Mesenchymal stem cell (in vitro differentiated cells and primary cell): Measurements from ENCODE around the gene FBXL20.

ENCODE experiments used
- DNase-seq: peaks from one replicate; pipeline ENCODE4 v3.0.0-alpha.2; 2013
- H2AFZ ChIP-seq: one replicate; pipeline ENCODE4 v1.6.1; 2013; ENCODE audit warnings: low read depth, mild to moderate bottlenecking, control low read depth, inconsistent platforms, low read length, moderate library complexity
- H2AK5ac ChIP-seq: 2 replicates; pipeline ENCODE4 v1.6.1; 2013; ENCODE audit warnings: low read length, moderate library complexity, mild to moderate bottlenecking, inconsistent platforms; ENCODE audit not compliant: severe bottlenecking
- H2BK120ac ChIP-seq: one replicate; pipeline ENCODE4 v1.6.1; 2013; ENCODE audit warnings: low read depth, mild to moderate bottlenecking, inconsistent platforms, low read length, moderate library complexity
- H2BK12ac ChIP-seq, 2 experiments: one replicate each; pipeline ENCODE4 v1.6.1; 2013; ENCODE audit warnings: inconsistent platforms in 2 of 2, low read length in 2 of 2, mild to moderate bottlenecking in 2 of 2, moderate library complexity in 2 of 2, control low read depth in 1 of 2
- H2BK15ac ChIP-seq: one replicate; pipeline ENCODE4 v1.6.1; 2013; ENCODE audit warnings: mild to moderate bottlenecking, low read depth, inconsistent platforms; ENCODE audit not compliant: poor library complexity, severe bottlenecking
- H2BK5ac ChIP-seq: 2 replicates; pipeline ENCODE4 v1.6.1; 2013; ENCODE audit warnings: low read depth, mild to moderate bottlenecking, low read length, control low read depth, inconsistent platforms; ENCODE audit not compliant: poor library complexity, severe bottlenecking
- H3K14ac ChIP-seq, 2 experiments: one replicate each; pipeline ENCODE4 v1.6.1; 2013; ENCODE audit warnings: inconsistent platforms in 2 of 2, low read length in 2 of 2, control low read depth in 1 of 2, mild to moderate bottlenecking in 1 of 2, moderate library complexity in 1 of 2
- H3K18ac ChIP-seq, 2 experiments: one replicate each; pipeline ENCODE4 v1.6.1; 2013; ENCODE audit warnings: inconsistent platforms in 2 of 2, low read length in 2 of 2, control low read depth in 1 of 2, low read depth in 1 of 2, mild to moderate bottlenecking in 1 of 2
- H3K23ac ChIP-seq, 2 experiments: one replicate each; pipeline ENCODE4 v1.6.1; 2013; ENCODE audit warnings: inconsistent platforms in 2 of 2, low read length in 2 of 2, mild to moderate bottlenecking in 2 of 2, moderate library complexity in 2 of 2, control low read depth in 1 of 2
- H3K27ac ChIP-seq: 2 replicates; pipeline ENCODE4 v1.5.1; 2013; ENCODE audit warnings: mild to moderate bottlenecking, moderate library complexity, low read length, control low read depth, inconsistent platforms; ENCODE audit not compliant: poor library complexity, severe bottlenecking
- H3K27me3 ChIP-seq, 2 experiments: 2 replicates each; pipeline versions ENCODE4 v1.6.1 to v1.7.0; 2013; ENCODE audit warnings: low read length in 2 of 2, mild to moderate bottlenecking in 2 of 2, moderate library complexity in 2 of 2, control low read depth in 1 of 2, inconsistent platforms in 1 of 2; ENCODE audit not compliant: control insufficient read depth in 1 of 2, insufficient read depth in 1 of 2
- H3K36me3 ChIP-seq, 2 experiments: 2 replicates each; pipeline versions ENCODE4 v1.6.1 to v1.7.0; 2013; ENCODE audit warnings: low read length in 2 of 2, control low read depth in 1 of 2, inconsistent platforms in 1 of 2, low read depth in 1 of 2, mild to moderate bottlenecking in 1 of 2; ENCODE audit not compliant: insufficient read depth in 2 of 2, control insufficient read depth in 1 of 2
- H3K4ac ChIP-seq, 2 experiments: one replicate each; pipeline ENCODE4 v1.6.1; 2013; ENCODE audit warnings: inconsistent platforms in 2 of 2, low read length in 2 of 2, mild to moderate bottlenecking in 2 of 2, moderate library complexity in 2 of 2, control low read depth in 1 of 2, low read depth in 1 of 2
- H3K4me1 ChIP-seq: 2 replicates; pipeline ENCODE4 v1.6.1; 2013; ENCODE audit warnings: low read depth, low read length, control low read depth; ENCODE audit not compliant: control insufficient read depth, insufficient read depth
- H3K4me2 ChIP-seq: 2 replicates; pipeline ENCODE4 v1.6.1; 2013; ENCODE audit warnings: low read length, mild to moderate bottlenecking, inconsistent platforms; ENCODE audit not compliant: poor library complexity, severe bottlenecking
- H3K4me3 ChIP-seq, 2 experiments: 2 replicates each; pipeline versions ENCODE4 v1.5.1 to v1.7.0; 2013; ENCODE audit warnings: low read length in 2 of 2, mild to moderate bottlenecking in 2 of 2, control low read depth in 1 of 2, low read depth in 1 of 2; ENCODE audit not compliant: insufficient read depth in 1 of 2
- H3K79me1 ChIP-seq: replicated peaks from 2 replicates; pipeline ENCODE4 v1.6.1; 2013; ENCODE audit warnings: mild to moderate bottlenecking, control low read depth, low read length, inconsistent platforms; ENCODE audit not compliant: poor library complexity, severe bottlenecking
- H3K9ac ChIP-seq: 2 replicates; pipeline ENCODE4 v1.7.0; 2013; ENCODE audit warnings: mild to moderate bottlenecking, low read length, moderate library complexity
- H3K9me3 ChIP-seq: 2 replicates; pipeline ENCODE4 v1.7.0; 2013; ENCODE audit warnings: mild to moderate bottlenecking, low read length; ENCODE audit not compliant: control insufficient read depth
- H4K8ac ChIP-seq: one replicate; pipeline ENCODE4 v1.6.1; 2013; ENCODE audit warnings: inconsistent platforms, mild to moderate bottlenecking, low read length, moderate library complexity
- H4K91ac ChIP-seq: one replicate; pipeline ENCODE4 v1.6.1; 2013; ENCODE audit warnings: mild to moderate bottlenecking, low read length, inconsistent platforms
- WGBS: methylation state at CpG from one replicate; pipeline ENCODE4 v1.1.7; 2013; ENCODE audit warnings: mixed read lengths; 5-methylcytosine and 5-hydroxymethylcytosine counted together

The FBXL20 gene

GRCh38 chr17:39352986-39353385, 48.4 kb downstream of the FBXL20 start:
- no peak overlapping the region for H2BK120ac ChIP-seq
- no peak overlapping the region for H2BK12ac ChIP-seq
- WGBS, result 83% methylated on average over 2 of the region's 2 CpGs
- no peak for DNase-seq
- peaks cover 2% of the 10 kb centered on the region for H3K4me1 ChIP-seq
- H2AFZ ChIP-seq, result no peak overlapping the region
- no peak overlapping the region for H3K14ac ChIP-seq
- no peak overlapping the region for H3K4me3 ChIP-seq
- no peak overlapping the region for H3K4ac ChIP-seq
- no peak overlapping the region for H3K9ac ChIP-seq
- H3K9me3 ChIP-seq, result no peaks in the 10 kb centered on the region
- H4K91ac ChIP-seq, result no peak overlapping the region
- H4K8ac ChIP-seq, result no peak overlapping the region
- H3K18ac ChIP-seq, result no peak overlapping the region
- H3K23ac ChIP-seq, result no peak overlapping the region
- H3K79me1 ChIP-seq, result peaks cover 15% of the 10 kb centered on the region
- no peak overlapping the region for H2BK15ac ChIP-seq
- peaks cover 0 to 3% of the 10 kb centered on the region in 2 experiments for H3K36me3 ChIP-seq
- H2BK5ac ChIP-seq, result no peak overlapping the region
- no peak overlapping the region for H2AK5ac ChIP-seq
- no peak overlapping the region for H3K27ac ChIP-seq
- H3K27me3 ChIP-seq, result no peaks in the 10 kb centered on the region
- H3K4me2 ChIP-seq, result no peak overlapping the region

GRCh38 chr17:39352511-39352910, 48.9 kb downstream of the FBXL20 start:
- no peak overlapping the region for H2BK5ac ChIP-seq
- no peak overlapping the region for H2BK12ac ChIP-seq
- 94% methylated on average over 4 of the region's 4 CpGs for WGBS
- H3K4me3 ChIP-seq, result no peak overlapping the region
- H3K27ac ChIP-seq, result no peak overlapping the region
- no peak overlapping the region for H2AFZ ChIP-seq
- H3K23ac ChIP-seq, result no peak overlapping the region
- no peak overlapping the region for H3K4ac ChIP-seq
- H3K14ac ChIP-seq, result no peak overlapping the region
- peaks cover 15% of the 10 kb centered on the region for H3K79me1 ChIP-seq
- no peaks in the 10 kb centered on the region for H3K9me3 ChIP-seq
- peaks cover 2% of the 10 kb centered on the region for H3K4me1 ChIP-seq
- no peak overlapping the region for H4K8ac ChIP-seq
- peaks cover 0 to 3% of the 10 kb centered on the region in 2 experiments for H3K36me3 ChIP-seq
- DNase-seq, result no peak
- H2AK5ac ChIP-seq, result no peak overlapping the region
- H3K4me2 ChIP-seq, result no peak overlapping the region
- no peak overlapping the region for H3K18ac ChIP-seq
- H3K27me3 ChIP-seq, result no peaks in the 10 kb centered on the region
- no peak overlapping the region for H4K91ac ChIP-seq
- no peak overlapping the region for H3K9ac ChIP-seq
- no peak overlapping the region for H2BK120ac ChIP-seq
- no peak overlapping the region for H2BK15ac ChIP-seq

GRCh38 chr17:39351508-39351907, 49.9 kb downstream of the FBXL20 start:
- no peak overlapping the region for H2BK12ac ChIP-seq
- no peak overlapping the region for H3K9ac ChIP-seq
- no peak overlapping the region for H3K4ac ChIP-seq
- H3K18ac ChIP-seq, result no peak overlapping the region
- H3K36me3 ChIP-seq, result peaks cover 0 to 1% of the 10 kb centered on the region in 2 experiments
- no peaks in the 10 kb centered on the region for H3K9me3 ChIP-seq
- no peak overlapping the region for H2BK5ac ChIP-seq
- H3K79me1 ChIP-seq, result peaks cover 10% of the 10 kb centered on the region
- no peaks in the 10 kb centered on the region for H3K4me1 ChIP-seq
- DNase-seq, result no peak
- H3K23ac ChIP-seq, result no peak overlapping the region
- no peak overlapping the region for H3K4me2 ChIP-seq
- no peak overlapping the region for H3K4me3 ChIP-seq
- H3K14ac ChIP-seq, result no peak overlapping the region
- H2BK120ac ChIP-seq, result no peak overlapping the region
- no peak overlapping the region for H2BK15ac ChIP-seq
- H4K8ac ChIP-seq, result no peak overlapping the region
- H2AK5ac ChIP-seq, result no peak overlapping the region
- H4K91ac ChIP-seq, result no peak overlapping the region
- H2AFZ ChIP-seq, result no peak overlapping the region
- no peaks in the 10 kb centered on the region for H3K27me3 ChIP-seq
- H3K27ac ChIP-seq, result no peak overlapping the region

GRCh38 chr17:39349246-39349645, 52.2 kb downstream of the FBXL20 start:
- H3K4me1 ChIP-seq, result no peaks in the 10 kb centered on the region
- no peak overlapping the region for H3K4me3 ChIP-seq
- H3K79me1 ChIP-seq, result peaks cover 12% of the 10 kb centered on the region
- no peak overlapping the region for H3K23ac ChIP-seq
- no peak overlapping the region for H3K9ac ChIP-seq
- H3K27me3 ChIP-seq, result no peaks in the 10 kb centered on the region
- H4K91ac ChIP-seq, result no peak overlapping the region
- H3K4me2 ChIP-seq, result no peak overlapping the region
- whole genome bisulfite sequencing, result 77% methylated on average over 1 of the region's 3 CpGs
- no peak overlapping the region for H2BK12ac ChIP-seq
- H3K14ac ChIP-seq, result no peak overlapping the region
- H2AFZ ChIP-seq, result no peak overlapping the region
- H3K36me3 ChIP-seq, result no peaks in the 10 kb centered on the region
- H3K18ac ChIP-seq, result no peak overlapping the region
- H2BK15ac ChIP-seq, result no peak overlapping the region
- H2BK5ac ChIP-seq, result no peak overlapping the region
- H2BK120ac ChIP-seq, result no peak overlapping the region
- DNase-seq, result no peak
- H3K27ac ChIP-seq, result no peak overlapping the region
- H4K8ac ChIP-seq, result no peak overlapping the region
- no peaks in the 10 kb centered on the region for H3K9me3 ChIP-seq
- no peak overlapping the region for H3K4ac ChIP-seq
- no peak overlapping the region for H2AK5ac ChIP-seq
